ENCODE measurements around the gene CDH4. TPM values are rescaled to one million over a fixed set of nuclear protein-coding genes. Genes with fewer than 3 reads are reported as not detected.

Gene CDH4
- total RNA-seq, 1 experiment from 2014 or later = not detected

DNA sequence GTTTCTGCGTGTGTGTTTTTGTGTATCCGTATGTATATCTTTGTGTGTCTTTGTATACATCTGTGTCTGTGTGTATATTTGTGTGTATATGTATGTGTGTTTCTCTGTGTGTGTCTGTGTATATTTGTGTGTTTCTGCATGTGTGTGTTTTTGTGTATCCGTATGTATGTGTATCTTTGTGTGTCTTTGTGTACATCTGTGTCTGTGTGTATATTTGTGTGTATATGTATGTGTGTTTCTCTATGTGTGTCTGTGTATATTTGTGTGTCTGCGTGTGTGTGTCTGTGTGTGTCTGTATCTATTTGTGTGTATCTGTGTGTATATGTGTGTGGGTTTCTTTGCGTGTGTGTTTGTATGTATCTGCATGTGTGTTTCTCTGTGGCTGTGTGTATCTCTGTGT lies 192.6 kb downstream of the CDH4 start:
- no peaks in the 10 kb centered on the region for H3K4me1 Mint-ChIP-seq (ENCODE audit: low read depth, unreplicated experiment)
- H3K4me1 ChIP-seq = peaks cover 30% of the 10 kb centered on the region
- intact Hi-C loops (cut with micrococcal nuclease; ENCODE audit: unreplicated experiment) = no loop called here
- DNase-seq = no peak
- ChIA-PET CTCF (no interaction called here), POLR2A (no interaction called here)
- H3K36me3 ChIP-seq (ENCODE audit: control insufficient read depth, insufficient read depth, low read length) = no peaks in the 10 kb centered on the region
- no peaks in the 10 kb centered on the region for H3K27me3 Mint-ChIP-seq (ENCODE audit: insufficient read depth, unreplicated experiment)
- no peak overlapping the region for H3K4me3 ChIP-seq (ENCODE audit: low read depth, low read length)
- peaks cover 4% of the 10 kb centered on the region for H3K9me3 ChIP-seq
- H3K9me3 Mint-ChIP-seq (ENCODE audit: unreplicated experiment) = peaks cover 9% of the 10 kb centered on the region
- no TSS peak for BruUV-seq (replicated peaks)
- H3K27me3 ChIP-seq (replicated peaks; ENCODE audit: control insufficient read depth, insufficient read depth, low read length) = no peaks in the 10 kb centered on the region
- H3K27ac Mint-ChIP-seq (ENCODE audit: unreplicated experiment) = no peak overlapping the region
- TF ChIP-seq, protein P1, sequence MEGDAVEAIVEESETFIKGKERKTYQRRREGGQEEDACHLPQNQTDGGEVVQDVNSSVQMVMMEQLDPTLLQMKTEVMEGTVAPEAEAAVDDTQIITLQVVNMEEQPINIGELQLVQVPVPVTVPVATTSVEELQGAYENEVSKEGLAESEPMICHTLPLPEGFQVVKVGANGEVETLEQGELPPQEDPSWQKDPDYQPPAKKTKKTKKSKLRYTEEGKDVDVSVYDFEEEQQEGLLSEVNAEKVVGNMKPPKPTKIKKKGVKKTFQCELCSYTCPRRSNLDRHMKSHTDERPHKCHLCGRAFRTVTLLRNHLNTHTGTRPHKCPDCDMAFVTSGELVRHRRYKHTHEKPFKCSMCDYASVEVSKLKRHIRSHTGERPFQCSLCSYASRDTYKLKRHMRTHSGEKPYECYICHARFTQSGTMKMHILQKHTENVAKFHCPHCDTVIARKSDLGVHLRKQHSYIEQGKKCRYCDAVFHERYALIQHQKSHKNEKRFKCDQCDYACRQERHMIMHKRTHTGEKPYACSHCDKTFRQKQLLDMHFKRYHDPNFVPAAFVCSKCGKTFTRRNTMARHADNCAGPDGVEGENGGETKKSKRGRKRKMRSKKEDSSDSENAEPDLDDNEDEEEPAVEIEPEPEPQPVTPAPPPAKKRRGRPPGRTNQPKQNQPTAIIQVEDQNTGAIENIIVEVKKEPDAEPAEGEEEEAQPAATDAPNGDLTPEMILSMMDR (IDR thresholded peaks at IDR 0.05; ENCODE audit: insufficient read depth in 1 of 2, low read depth in 1 of 2, low read length in 1 of 2, severe bottlenecking in 1 of 2, unreplicated experiment in 1 of 2) = no peak
- no peak overlapping the region for H3K4me3 Mint-ChIP-seq (ENCODE audit: unreplicated experiment)
- no peaks in the 10 kb centered on the region for H3K36me3 Mint-ChIP-seq (ENCODE audit: insufficient read depth, unreplicated experiment)

- H3K9me3 Mint-ChIP-seq (ENCODE audit: unreplicated experiment) = peaks cover 9% of the 10 kb centered on the region
- H3K27ac Mint-ChIP-seq (ENCODE audit: unreplicated experiment) = no peak overlapping the region
- H3K9me3 ChIP-seq = peaks cover 4% of the 10 kb centered on the region
- CTCF ChIA-PET = no interaction called here
- no peak overlapping the region for H3K4me3 Mint-ChIP-seq (ENCODE audit: unreplicated experiment)
- H3K36me3 Mint-ChIP-seq (ENCODE audit: insufficient read depth, unreplicated experiment) = no peaks in the 10 kb centered on the region
- intact Hi-C loops (cut with micrococcal nuclease; ENCODE audit: unreplicated experiment) = no loop called here
- no peaks in the 10 kb centered on the region for H3K36me3 ChIP-seq (ENCODE audit: control insufficient read depth, insufficient read depth, low read length)
- BruUV-seq (replicated peaks) = no TSS peak
- TF ChIP-seq, protein P1 (IDR thresholded peaks at IDR 0.05; ENCODE audit: insufficient read depth in 1 of 2, low read depth in 1 of 2, low read length in 1 of 2, severe bottlenecking in 1 of 2, unreplicated experiment in 1 of 2) = no peak
- peaks cover 30% of the 10 kb centered on the region for H3K4me1 ChIP-seq
- POLR2A ChIA-PET = no interaction called here
- H3K4me1 Mint-ChIP-seq (ENCODE audit: low read depth, unreplicated experiment) = no peaks in the 10 kb centered on the region
- H3K27me3 Mint-ChIP-seq (ENCODE audit: insufficient read depth, unreplicated experiment) = no peaks in the 10 kb centered on the region
- DNase-seq = no peak
- no peak overlapping the region for H3K4me3 ChIP-seq (ENCODE audit: low read depth, low read length)
- H3K27me3 ChIP-seq (replicated peaks; ENCODE audit: control insufficient read depth, insufficient read depth, low read length) = no peaks in the 10 kb centered on the region
Measured at GRCh38 chr20:61445138-61445537, 193.1 kb downstream of the CDH4 start.

DNA sequence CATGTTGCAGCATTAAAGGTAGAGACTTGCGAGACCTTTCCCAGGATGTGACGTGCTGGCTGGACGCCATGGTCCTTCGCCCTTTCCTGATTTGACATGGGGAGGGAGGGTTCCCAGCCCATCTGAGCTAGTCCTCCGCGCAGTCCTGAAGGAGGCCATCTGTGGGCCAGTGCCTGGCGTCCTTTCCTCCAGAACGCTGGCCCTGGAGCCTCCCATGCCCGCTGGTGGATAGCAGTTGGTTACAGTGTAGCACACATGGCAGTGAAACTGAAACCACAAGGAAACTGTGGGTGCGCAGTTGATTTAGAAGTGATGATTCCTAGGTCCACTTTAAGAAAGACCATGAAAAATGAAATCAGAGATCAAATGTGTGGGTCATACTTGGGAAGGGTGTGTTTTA lies 193.7 kb downstream of the CDH4 start:
- TF ChIP-seq, protein P1 (IDR thresholded peaks at IDR 0.05; ENCODE audit: insufficient read depth in 1 of 2, low read depth in 1 of 2, low read length in 1 of 2, severe bottlenecking in 1 of 2, unreplicated experiment in 1 of 2) = no peak
- H3K27me3 Mint-ChIP-seq (ENCODE audit: insufficient read depth, unreplicated experiment) = no peaks in the 10 kb centered on the region
- ChIA-PET POLR2A (no interaction called here), CTCF (no interaction called here)
- peaks cover 30% of the 10 kb centered on the region for H3K4me1 ChIP-seq
- H3K4me1 Mint-ChIP-seq (ENCODE audit: low read depth, unreplicated experiment) = no peaks in the 10 kb centered on the region
- H3K9me3 ChIP-seq = peaks cover 4% of the 10 kb centered on the region
- no peak overlapping the region for H3K4me3 Mint-ChIP-seq (ENCODE audit: unreplicated experiment)
- intact Hi-C loops (cut with micrococcal nuclease; ENCODE audit: unreplicated experiment) = no loop called here
- peaks cover 9% of the 10 kb centered on the region for H3K9me3 Mint-ChIP-seq (ENCODE audit: unreplicated experiment)
- no peak overlapping the region for H3K27ac Mint-ChIP-seq (ENCODE audit: unreplicated experiment)
- DNase-seq = no peak
- H3K4me3 ChIP-seq (ENCODE audit: low read depth, low read length) = no peak overlapping the region
- H3K36me3 Mint-ChIP-seq (ENCODE audit: insufficient read depth, unreplicated experiment) = no peaks in the 10 kb centered on the region
- H3K36me3 ChIP-seq (ENCODE audit: control insufficient read depth, insufficient read depth, low read length) = no peaks in the 10 kb centered on the region
- no TSS peak for BruUV-seq (replicated peaks)
- no peaks in the 10 kb centered on the region for H3K27me3 ChIP-seq (replicated peaks; ENCODE audit: control insufficient read depth, insufficient read depth, low read length)
